ENCODE measurements around the gene PPP5C.
A peak's percentile ranks its signal among the peaks of the same experiment; 100 is the strongest.
"Not testable (repeated sequence)": the region's sequence is repeated elsewhere in the genome, so short reads cannot be mapped to it uniquely, and the experiment has no call there.

Gene PPP5C

DNA sequence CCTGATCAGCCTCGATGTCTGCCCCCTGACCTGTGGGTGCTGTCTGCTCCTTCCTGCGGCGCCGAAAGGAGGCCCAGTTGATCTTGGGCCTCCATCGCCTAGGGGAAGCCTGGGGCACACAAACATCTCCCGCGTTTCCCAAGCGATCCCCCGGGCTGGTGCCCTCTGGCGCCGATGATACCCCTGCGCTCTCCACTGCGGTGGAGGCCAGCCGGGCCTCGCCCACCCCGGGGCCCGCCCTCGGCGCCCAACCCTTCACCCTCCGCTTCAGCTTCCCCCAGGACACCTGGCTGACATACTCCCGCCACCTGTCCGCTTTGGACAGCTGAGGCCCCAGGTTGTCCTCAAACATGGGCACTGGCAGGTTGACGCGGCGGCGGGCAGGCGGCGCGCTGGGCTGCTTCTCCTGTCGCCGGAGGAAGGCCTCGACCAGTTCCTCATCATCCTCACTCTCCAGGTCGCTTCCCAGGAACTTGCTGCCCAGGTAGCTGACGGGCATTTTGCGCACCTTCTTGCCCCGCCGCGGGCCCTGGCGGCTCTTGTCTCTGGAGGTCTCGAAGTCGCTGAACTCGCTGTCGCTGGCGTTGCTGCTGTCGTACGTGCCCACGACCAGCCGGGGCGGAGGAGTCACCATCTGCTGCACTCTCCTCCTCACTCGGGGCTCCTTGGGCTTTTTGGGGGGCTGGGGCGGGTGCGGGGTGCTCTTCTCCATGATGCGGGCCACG is 65.2 kb downstream of the PPP5C start:
- DNase-seq = peak; percentile 47
- H3K79me1 ChIP-seq (ENCODE audit: low read length) = peaks cover 13% of the 10 kb centered on the region
- no peak overlapping the region for H3K4ac ChIP-seq (ENCODE audit: low read depth, low read length)
- H3K4me1 ChIP-seq (ENCODE audit: control insufficient read depth, low read depth, low read length) = peaks cover 4% of the 10 kb centered on the region
- H2AK5ac ChIP-seq (ENCODE audit: low read length) = no peak overlapping the region
- H3K4me3 ChIP-seq (ENCODE audit: low read length) = peak overlapping the region; percentile 70
- H3K79me2 ChIP-seq (ENCODE audit: control insufficient read depth, insufficient read depth, low read length) = peaks cover 13% of the 10 kb centered on the region
- H3K23ac ChIP-seq (ENCODE audit: low read length) = peak overlapping the region; percentile 98
- H3K27me3 ChIP-seq (ENCODE audit: insufficient read depth, low read length, poor library complexity) = no peaks in the 10 kb centered on the region
- H3K36me3 ChIP-seq (ENCODE audit: control insufficient read depth, insufficient read depth, low read length) = no peaks in the 10 kb centered on the region
- H3K9ac ChIP-seq (ENCODE audit: low read length) = peak overlapping the region; percentile 96
- no peak overlapping the region for H3K27ac ChIP-seq (ENCODE audit: low read depth, low read length)
- peak overlapping the region; percentile 96 for H3K56ac ChIP-seq (ENCODE audit: low read length)
- no peak overlapping the region for H2BK120ac ChIP-seq (ENCODE audit: low read depth, low read length)
- H3K18ac ChIP-seq (ENCODE audit: low read length) = peak overlapping the region; percentile 62
- H2BK15ac ChIP-seq (replicated peaks; ENCODE audit: low read depth) = no peak overlapping the region
- H2BK5ac ChIP-seq (ENCODE audit: low read length) = no peak overlapping the region
- no CpG with 5 or more reads among the region's 54 CpGs for WGBS (ENCODE audit: extremely low coverage, insufficient coverage, low lambda C conversion rate)
- no peak overlapping the region for H4K5ac ChIP-seq (ENCODE audit: low read length)
- H3K4me2 ChIP-seq (ENCODE audit: low read length) = peak overlapping the region; percentile 100
- H4K8ac ChIP-seq (ENCODE audit: low read depth, low read length) = no peak overlapping the region

DNA sequence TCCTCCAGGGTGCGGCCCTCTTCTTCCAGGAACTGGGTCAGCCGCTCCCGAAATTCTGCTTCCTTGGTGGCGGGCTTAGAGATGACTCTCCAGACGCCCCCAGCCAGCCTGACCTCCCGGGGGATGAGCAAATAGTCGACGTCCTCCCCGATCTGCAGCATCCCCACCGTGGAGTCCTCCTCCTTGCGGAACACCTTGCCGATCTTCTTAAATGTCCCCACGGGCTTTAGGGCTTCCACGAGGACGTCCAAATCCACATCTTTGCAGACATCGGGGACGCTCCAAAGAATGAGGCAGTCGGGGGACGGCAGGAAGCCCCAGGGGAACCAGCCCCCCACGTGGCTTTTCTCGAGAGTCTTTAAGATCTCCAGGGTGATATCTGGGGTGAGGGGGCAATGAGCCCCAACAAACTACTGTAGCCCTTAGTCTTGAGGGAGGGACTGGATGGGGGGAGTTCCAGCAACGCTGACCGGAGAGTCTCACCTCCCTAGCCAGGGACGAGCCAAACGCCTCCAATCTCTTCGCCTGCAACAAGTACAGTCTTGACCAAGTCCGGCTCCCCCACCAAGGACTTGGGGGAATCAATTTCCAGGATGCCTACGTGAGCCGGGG is 65.9 kb downstream of the PPP5C start:
- Histone ChIP-seq H3K4ac (ENCODE audit: low read depth, low read length) (peak overlapping the region; percentile 62), H3K4me2 (ENCODE audit: low read length) (peak overlapping the region; percentile 100), H3K4me3 (ENCODE audit: low read length) (peak overlapping the region; percentile 70), H3K23ac (ENCODE audit: low read length) (peak overlapping the region; percentile 94), H3K4me1 (ENCODE audit: control insufficient read depth, low read depth, low read length) (peaks cover 4% of the 10 kb centered on the region), H3K18ac (ENCODE audit: low read length) (peak overlapping the region; percentile 62), H3K27me3 (ENCODE audit: insufficient read depth, low read length, poor library complexity) (no peaks in the 10 kb centered on the region), H3K27ac (ENCODE audit: low read depth, low read length) (peak overlapping the region; percentile 75), H4K5ac (ENCODE audit: low read length) (no peak overlapping the region), H3K79me1 (ENCODE audit: low read length) (peaks cover 13% of the 10 kb centered on the region), H3K9ac (ENCODE audit: low read length) (peak overlapping the region; percentile 96), H2BK15ac (replicated peaks; ENCODE audit: low read depth) (no peak overlapping the region), H3K56ac (ENCODE audit: low read length) (peak overlapping the region; percentile 96), H2AK5ac (ENCODE audit: low read length) (peak overlapping the region; percentile 22), H4K8ac (ENCODE audit: low read depth, low read length) (no peak overlapping the region), H2BK120ac (ENCODE audit: low read depth, low read length) (no peak overlapping the region), H3K79me2 (ENCODE audit: control insufficient read depth, insufficient read depth, low read length) (peaks cover 13% of the 10 kb centered on the region), H3K36me3 (ENCODE audit: control insufficient read depth, insufficient read depth, low read length) (no peaks in the 10 kb centered on the region), H2BK5ac (ENCODE audit: low read length) (peak overlapping the region; percentile 74)
- no CpG with 5 or more reads among the region's 29 CpGs for WGBS (ENCODE audit: extremely low coverage, insufficient coverage, low lambda C conversion rate)
- peak; percentile 47 for DNase-seq

DNA sequence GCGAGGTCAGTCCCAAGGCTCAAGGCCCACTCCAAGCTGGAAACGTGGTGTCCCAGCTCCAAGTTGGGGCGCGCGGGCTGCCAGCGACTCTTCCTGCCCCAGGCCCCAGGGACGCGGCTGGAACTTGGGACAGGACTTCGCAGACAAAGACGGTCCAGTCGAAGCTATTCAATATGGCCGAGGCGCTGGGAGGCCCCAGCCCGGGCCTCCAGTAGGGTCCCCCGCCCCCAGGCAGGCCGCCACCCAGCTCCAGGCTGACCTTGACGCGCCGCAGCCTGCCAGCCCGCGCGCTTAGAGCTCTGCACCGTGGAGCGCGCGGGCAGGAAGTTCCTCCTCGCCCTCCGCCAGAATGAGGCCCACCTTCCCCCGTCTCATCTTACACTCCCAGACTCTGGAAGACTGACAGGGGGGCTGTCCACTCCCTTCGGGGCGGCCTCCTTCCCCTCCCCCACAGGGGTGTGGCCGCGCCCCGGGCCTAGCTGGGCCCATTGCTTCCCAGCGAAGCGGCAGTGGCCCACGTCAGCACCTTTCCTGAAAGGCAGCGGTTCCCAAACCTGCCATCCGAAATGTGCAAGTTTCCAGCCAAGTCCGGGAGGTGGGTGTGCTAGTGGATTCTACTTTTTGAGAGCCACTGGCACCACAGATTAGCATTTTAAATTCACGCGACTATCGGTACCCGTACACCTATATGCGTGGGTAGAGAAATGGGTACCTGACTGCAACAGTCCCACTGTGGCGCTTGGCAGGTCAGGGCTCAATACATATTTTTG is 66.6 kb downstream of the PPP5C start, which contains the start of gene CCDC8:
Gene CCDC8, minus strand, starts transcription at position 303 of the 770 bp plus-strand sequence. CDS start 754 bp downstream, outside the sequence.
- H3K79me1 ChIP-seq (ENCODE audit: low read length) = peaks cover 13% of the 10 kb centered on the region
- H3K79me2 ChIP-seq (ENCODE audit: control insufficient read depth, insufficient read depth, low read length) = peaks cover 13% of the 10 kb centered on the region
- no peak within 1 kb of the TSS for H4K5ac ChIP-seq (ENCODE audit: low read length)
- WGBS (ENCODE audit: extremely low coverage, insufficient coverage, low lambda C conversion rate) = no CpG with 5 or more reads among the region's 46 CpGs
- H3K4me1 ChIP-seq (ENCODE audit: control insufficient read depth, low read depth, low read length) = peaks cover 2% of the 10 kb centered on the region
- peak within 1 kb of the TSS; percentile 22 for H2AK5ac ChIP-seq (ENCODE audit: low read length)
- peak within 1 kb of the TSS; percentile 70 for H3K4me3 ChIP-seq (ENCODE audit: low read length)
- H3K56ac ChIP-seq (ENCODE audit: low read length) = peak within 1 kb of the TSS; percentile 96
- no peaks in the 10 kb centered on the region for H3K27me3 ChIP-seq (ENCODE audit: insufficient read depth, low read length, poor library complexity)
- H3K9ac ChIP-seq (ENCODE audit: low read length) = peak within 1 kb of the TSS; percentile 96
- peak within 1 kb of the TSS; percentile 62 for H3K18ac ChIP-seq (ENCODE audit: low read length)
- peak within 1 kb of the TSS; percentile 75 for H3K27ac ChIP-seq (ENCODE audit: low read depth, low read length)
- H3K4ac ChIP-seq (ENCODE audit: low read depth, low read length) = peak within 1 kb of the TSS; percentile 62
- H3K36me3 ChIP-seq (ENCODE audit: control insufficient read depth, insufficient read depth, low read length) = no peaks in the 10 kb centered on the region
- H2BK5ac ChIP-seq (ENCODE audit: low read length) = peak within 1 kb of the TSS; percentile 74
- H4K8ac ChIP-seq (ENCODE audit: low read depth, low read length) = no peak within 1 kb of the TSS
- no peak within 1 kb of the TSS for H2BK15ac ChIP-seq (replicated peaks; ENCODE audit: low read depth)
- peak within 1 kb of the TSS; percentile 100 for H3K4me2 ChIP-seq (ENCODE audit: low read length)
- peak within 1 kb of the TSS; percentile 94 for H3K23ac ChIP-seq (ENCODE audit: low read length)
- peak; percentile 99 for DNase-seq
- no peak within 1 kb of the TSS for H2BK120ac ChIP-seq (ENCODE audit: low read depth, low read length)

DNA sequence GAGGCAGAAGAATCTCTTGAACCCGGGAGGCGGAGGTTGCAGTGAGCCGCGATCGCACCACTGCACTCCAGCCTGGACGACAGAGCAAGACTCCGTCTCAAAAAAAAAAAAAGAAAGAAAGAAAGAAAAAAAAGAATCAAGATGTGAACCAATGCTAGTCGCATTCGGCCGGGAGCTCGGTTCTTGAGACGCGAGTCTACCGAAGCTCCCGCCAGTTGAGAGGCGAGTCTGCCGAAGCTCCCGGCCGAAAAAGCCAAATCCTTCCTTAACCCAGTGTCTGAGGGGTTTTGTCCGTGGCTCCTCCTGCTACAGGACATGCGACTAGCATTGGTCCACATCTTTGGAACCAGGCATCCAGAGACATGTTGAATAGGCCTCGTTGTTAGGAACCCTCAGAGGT is 68.0 kb downstream of the PPP5C start:
- H3K4me2 ChIP-seq (ENCODE audit: low read length); H3K27me3 ChIP-seq (ENCODE audit: insufficient read depth, low read length, poor library complexity); H3K4ac ChIP-seq (ENCODE audit: low read depth, low read length); H2AK5ac ChIP-seq (ENCODE audit: low read length); H2BK5ac ChIP-seq (ENCODE audit: low read length); H3K9ac ChIP-seq (ENCODE audit: low read length); H3K23ac ChIP-seq (ENCODE audit: low read length); H3K18ac ChIP-seq (ENCODE audit: low read length); H3K27ac ChIP-seq (ENCODE audit: low read depth, low read length); H4K8ac ChIP-seq (ENCODE audit: low read depth, low read length); H4K5ac ChIP-seq (ENCODE audit: low read length); DNase-seq; H3K36me3 ChIP-seq (ENCODE audit: control insufficient read depth, insufficient read depth, low read length); H2BK15ac ChIP-seq (replicated peaks; ENCODE audit: low read depth); H3K4me1 ChIP-seq (ENCODE audit: control insufficient read depth, low read depth, low read length); H2BK120ac ChIP-seq (ENCODE audit: low read depth, low read length); H3K4me3 ChIP-seq (ENCODE audit: low read length): not testable (repeated sequence)
- WGBS (ENCODE audit: extremely low coverage, insufficient coverage, low lambda C conversion rate) = no CpG with 5 or more reads among the region's 22 CpGs
- Histone ChIP-seq H3K79me2 (ENCODE audit: control insufficient read depth, insufficient read depth, low read length) (peaks cover 13% of the 10 kb centered on the region), H3K79me1 (ENCODE audit: low read length) (peaks cover 13% of the 10 kb centered on the region), H3K56ac (ENCODE audit: low read length) (peak overlapping the region; percentile 34)

DNA sequence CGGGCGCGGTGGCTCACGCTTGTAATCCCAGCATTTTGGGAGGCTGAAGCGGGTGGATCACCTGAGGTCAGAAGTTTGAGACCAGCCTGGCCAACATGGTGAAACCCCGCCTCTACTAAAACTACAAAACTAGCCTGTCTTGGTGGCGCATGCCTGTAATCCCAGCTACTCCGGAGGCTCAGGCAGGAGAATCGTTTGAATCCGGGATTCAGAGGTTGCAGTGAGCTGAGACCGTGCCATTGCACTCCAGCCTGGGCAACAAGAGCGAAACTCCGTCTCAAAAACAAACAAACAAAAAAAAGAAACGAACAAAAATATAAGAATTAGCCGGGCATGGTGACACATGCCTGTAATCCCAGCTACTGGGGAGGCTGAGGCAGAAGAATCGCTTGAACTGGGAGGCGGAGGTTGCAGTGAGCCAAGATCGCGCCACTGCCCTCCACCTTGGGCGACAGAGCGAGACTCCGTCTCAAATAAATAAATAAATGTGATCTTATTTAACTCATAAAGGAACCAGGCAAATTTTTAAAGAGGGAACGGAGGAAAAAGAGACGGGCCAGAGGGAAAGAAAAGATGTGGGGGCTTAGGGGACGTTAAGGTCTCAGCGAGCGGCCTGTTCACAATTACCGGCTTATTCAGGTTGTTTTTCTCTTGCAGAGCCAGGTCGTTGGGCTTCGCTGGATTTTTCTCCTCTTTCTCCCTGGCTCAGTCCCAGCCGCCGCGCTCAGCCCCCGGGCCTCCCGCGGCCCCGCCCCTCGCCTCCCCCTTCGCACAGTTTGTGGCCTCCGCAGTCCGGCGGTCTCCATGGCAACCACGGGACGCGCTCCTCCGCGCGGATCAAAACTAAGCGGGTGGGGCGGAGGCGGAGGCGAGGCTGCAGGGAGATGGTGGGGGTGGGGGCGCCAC is 69.2 kb downstream of the PPP5C start:
- not testable (repeated sequence) for H2BK15ac ChIP-seq (replicated peaks; ENCODE audit: low read depth); H3K4me1 ChIP-seq (ENCODE audit: control insufficient read depth, low read depth, low read length); H3K23ac ChIP-seq (ENCODE audit: low read length); H3K4ac ChIP-seq (ENCODE audit: low read depth, low read length); H2AK5ac ChIP-seq (ENCODE audit: low read length); H4K5ac ChIP-seq (ENCODE audit: low read length); H2BK120ac ChIP-seq (ENCODE audit: low read depth, low read length); H3K36me3 ChIP-seq (ENCODE audit: control insufficient read depth, insufficient read depth, low read length); H3K79me1 ChIP-seq (ENCODE audit: low read length); H2BK5ac ChIP-seq (ENCODE audit: low read length); H3K27me3 ChIP-seq (ENCODE audit: insufficient read depth, low read length, poor library complexity); H3K18ac ChIP-seq (ENCODE audit: low read length); H3K4me3 ChIP-seq (ENCODE audit: low read length)
- H3K27ac ChIP-seq (ENCODE audit: low read depth, low read length) = peak overlapping the region; percentile 93
- H3K56ac ChIP-seq (ENCODE audit: low read length) = peak overlapping the region; percentile 83
- peak overlapping the region; percentile 62 for H3K4me2 ChIP-seq (ENCODE audit: low read length)
- DNase-seq = peak; percentile 96
- peak overlapping the region; percentile 68 for H4K8ac ChIP-seq (ENCODE audit: low read depth, low read length)
- peaks cover 13% of the 10 kb centered on the region for H3K79me2 ChIP-seq (ENCODE audit: control insufficient read depth, insufficient read depth, low read length)
- H3K9ac ChIP-seq (ENCODE audit: low read length) = peak overlapping the region; percentile 70
- no CpG with 5 or more reads among the region's 53 CpGs for WGBS (ENCODE audit: extremely low coverage, insufficient coverage, low lambda C conversion rate)

Measured in mesendoderm (in vitro differentiated cells).